UCSD-AML1 (cell line): Measurements from ENCODE around the gene COQ7.

ENCODE experiments used
- DNase-seq: peaks from one replicate; lab custom pipeline; 2025; ENCODE audit not compliant: unreplicated experiment; lab: John Stamatoyannopoulos, UW

The COQ7 gene

DNA sequence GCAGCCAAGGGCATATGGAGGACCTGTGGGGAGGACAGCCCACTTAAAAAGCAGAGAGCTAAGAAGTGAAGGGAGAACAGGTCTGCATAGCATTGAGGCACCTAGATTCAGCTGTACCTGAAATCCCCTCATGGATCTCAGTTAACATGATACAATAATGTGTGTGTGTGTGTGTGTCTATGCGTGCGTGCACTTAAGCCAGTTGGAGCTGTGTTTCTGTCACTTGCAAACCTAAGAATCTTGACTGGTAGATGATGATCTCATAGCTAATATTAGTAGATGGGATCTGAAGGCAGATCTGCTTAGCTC, 44.6 kb downstream of the COQ7 start:
- no peak for DNase-seq

DNA sequence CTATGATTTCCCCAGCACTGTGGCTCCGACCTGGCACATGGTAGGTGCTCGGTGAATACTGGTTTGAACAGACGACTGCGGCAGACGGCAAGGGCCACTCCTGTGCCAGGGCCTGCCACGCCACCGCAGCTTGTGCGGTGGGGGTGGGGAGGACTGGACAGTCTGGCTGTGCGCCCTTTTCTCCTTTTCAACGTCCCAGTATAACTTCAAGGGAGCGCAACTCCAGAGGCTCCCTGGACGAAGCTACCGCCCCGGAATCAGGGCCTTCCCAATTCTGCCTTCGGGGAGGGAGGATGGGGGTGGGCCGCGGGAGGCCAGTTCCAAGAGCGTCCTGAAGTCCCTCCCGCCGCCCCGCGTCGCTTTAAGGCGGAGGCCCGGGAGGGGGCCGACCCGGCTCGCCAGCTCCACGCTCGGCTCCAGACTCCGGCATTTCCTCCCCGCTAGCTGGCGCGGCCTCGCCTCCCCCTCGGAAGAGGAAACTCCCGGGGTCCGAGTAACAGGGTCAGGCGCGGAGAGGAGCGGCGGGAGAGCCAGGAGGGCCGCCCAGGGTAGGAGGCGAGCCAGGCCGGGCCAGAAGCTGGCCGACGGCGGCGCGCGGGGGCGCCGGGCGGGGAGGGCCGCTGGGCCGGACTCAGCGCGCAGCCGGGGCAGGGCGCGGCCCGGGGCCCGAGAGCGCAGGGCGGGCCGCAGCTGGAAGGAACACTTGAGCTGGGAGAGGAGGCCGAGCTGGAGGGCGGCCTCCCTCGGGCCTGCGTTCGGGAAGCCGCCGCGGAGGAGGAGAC, 46.4 kb downstream of the COQ7 start, which contains the start of gene ITPRIPL2:
ITPRIPL2 (plus strand) TSS at position 388 of the 782 bp plus-strand sequence. CDS start 498 bp downstream, outside the sequence.
- peak; percentile 85 for DNase-seq

DNA sequence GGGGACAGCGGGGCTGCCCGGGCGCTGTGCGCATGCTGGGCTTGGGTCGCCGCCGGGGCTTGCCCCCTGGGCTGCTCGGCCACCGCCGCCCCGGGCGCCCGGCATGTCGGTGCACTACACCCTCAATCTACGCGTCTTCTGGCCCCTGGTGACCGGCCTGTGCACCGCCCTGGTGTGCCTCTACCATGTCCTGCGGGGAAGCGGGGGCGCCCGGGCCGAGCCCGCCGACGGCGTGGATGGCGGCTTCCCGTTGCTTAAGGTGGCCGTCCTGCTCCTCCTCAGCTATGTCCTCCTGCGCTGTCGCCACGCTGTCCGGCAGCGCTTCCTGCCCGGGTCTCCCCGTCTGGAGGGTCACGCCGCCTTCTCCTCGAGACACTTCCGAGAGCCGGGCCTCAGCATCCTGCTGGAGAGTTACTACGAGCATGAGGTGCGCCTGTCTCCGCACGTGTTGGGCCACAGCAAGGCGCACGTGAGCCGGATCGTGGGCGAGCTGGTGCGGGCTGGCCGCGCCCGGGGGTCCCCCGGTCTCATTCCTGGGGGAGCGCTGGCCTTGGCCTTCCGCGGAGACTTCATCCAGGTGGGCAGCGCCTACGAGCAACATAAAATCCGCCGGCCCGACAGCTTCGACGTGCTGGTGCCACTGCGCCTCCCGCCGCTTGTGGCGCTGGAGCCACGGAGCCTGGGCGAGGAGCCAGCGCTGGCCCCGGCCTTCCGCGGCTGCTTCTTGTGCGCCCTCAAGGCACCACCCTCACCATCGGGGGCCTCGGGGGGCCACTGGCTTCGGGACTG, 47.1 kb downstream of the COQ7 start:
- DNase-seq: peak; percentile 74

DNA sequence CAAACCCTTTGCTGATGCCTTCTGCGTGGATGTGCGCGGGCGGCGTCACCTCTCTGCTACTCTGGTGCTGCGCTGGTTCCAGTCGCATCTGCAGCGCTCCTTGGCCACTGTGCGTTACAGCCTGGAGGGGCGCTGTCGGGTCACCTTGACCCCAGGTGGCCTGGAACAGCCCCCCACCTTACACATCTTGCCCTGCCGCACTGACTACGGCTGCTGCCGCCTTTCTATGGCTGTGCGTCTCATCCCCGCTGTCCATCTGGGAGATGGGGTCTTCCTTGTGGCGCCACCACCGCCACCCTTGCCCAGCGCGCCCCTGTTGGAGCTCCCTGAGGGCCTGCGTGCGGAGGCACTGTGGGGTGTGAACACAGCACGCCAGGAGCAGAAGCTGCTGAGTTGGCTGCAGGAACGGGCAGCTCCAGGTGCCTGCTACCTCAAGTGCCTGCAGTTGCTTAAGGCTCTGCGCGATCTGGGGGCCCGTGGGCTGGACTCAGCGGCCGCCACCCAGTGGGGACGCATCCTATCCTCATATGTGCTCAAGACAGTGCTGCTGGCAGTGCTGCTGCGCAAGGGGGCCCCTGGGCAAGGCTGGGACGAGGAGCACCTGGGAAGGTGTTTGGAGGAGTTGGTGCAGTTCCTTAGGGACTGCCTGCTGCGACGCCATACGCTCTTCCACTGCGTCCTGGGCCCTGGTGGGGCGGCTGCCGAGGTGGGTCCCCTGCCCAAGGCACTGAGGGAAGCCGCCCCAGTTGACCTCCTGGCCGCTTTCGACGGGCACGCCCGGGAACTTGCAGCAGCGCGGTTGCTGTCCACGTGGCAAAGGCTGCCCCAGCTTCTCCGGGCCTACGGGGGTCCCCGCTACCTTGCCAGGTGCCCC, 48.0 kb downstream of the COQ7 start:
- DNase-seq: no peak

DNA sequence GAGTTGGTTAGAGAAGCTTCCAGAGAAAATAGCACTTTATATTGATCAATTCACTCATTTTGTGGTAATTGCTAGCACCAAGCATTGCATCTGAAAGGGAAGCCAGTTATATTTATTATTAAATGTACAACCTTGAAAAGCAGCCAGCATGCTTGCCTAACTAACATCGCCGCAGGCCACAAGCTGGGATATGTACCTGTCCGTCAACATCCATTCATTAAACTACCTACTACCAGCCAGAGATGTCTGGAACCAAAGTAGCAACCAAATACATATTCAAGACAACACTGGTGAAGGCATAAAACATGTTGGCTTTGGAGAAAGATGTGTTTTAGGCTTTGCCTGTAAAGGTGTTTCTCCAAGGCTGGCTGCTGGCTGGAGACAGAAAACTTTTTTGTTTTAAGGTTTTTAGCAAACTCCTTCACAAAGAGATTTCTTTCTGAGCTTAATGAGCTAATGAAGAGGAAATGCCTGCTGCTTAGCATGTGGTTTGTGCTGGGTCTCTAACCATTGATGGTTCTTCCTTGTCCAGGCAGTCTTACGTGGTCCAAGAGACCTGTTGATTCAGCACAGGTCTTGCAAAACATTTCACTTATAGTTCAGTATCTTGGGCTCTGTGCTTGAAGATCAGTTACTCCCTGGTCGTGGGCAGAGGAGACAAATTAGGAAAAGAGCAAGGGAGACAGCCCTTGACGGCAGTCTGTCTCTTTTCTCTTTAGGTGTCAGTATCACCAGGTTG, 49.5 kb downstream of the COQ7 start:
- DNase-seq: no peak

DNA sequence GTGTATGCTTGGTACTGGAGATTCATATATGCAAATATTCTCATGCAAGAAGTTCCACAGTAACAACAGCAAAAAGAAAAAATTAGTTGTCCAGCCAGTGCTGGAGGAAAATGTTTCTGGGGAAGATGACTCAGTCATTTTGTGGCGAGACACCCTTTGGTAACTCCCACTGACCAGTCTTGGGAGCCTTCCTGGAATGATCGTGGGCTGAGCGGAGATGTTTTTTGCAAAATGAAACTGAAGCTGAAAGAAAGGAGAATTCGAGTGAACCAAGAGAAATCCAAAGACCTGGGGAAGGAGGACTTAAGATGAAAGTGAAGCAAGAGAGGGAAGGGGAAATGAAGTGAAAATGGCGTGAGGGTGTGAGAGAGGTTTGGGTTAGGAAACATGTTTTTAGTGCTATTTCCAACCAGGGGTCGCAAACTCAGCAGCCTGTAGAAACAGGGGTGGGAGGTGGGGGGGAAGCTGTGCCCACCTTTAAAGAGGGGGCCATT, 51.6 kb downstream of the COQ7 start:
- peak; percentile 43 for DNase-seq

DNA sequence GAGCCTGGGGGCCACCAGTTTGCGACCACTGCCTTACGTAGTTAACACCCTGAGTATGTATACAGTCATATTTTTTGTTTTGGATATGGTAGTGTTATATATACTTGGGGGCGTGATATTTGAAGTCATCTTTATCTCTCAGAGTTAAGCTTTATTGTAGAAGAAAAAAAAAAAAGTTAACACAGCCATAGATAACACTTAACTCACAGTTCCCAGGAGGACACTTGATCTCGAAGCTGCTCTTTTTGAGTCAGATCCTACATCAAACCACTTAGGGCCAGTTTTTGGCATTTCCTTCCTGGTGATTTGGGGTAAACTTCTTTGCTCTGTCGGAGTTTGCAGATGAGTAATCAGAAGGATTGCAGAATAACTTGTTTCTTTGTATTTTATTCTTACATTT, 52.1 kb downstream of the COQ7 start:
- no peak for DNase-seq

DNA sequence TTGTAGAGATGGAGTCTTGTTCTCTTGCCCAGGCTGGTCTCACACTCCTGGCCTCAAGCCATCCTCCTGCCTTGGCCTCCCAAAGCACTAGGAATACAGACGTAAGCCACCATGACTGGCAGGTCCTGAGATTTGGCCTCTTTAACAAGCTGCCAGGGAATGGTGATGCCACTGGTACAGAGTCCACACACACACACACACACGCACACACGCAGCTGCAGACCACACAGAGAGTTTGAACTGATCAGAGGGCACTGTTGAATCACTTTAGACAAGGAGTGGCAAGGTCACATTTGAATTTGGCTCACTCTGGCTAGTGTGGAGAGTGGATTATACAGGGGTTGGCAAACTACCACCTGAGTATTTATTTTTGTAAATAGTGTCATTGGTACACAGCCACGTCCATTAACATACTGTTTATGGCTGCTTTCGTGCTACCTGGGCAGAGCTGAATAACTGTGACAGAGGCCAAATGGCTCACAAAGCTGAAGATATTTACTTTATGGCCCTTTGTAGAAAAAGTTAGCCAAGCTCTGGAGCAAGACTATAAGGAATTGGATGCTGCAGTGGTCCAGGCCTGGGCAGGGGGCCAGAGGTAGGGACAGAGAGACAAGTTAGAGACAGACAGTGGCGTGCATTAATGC, 56.2 kb downstream of the COQ7 start:
- DNase-seq: no peak

DNA sequence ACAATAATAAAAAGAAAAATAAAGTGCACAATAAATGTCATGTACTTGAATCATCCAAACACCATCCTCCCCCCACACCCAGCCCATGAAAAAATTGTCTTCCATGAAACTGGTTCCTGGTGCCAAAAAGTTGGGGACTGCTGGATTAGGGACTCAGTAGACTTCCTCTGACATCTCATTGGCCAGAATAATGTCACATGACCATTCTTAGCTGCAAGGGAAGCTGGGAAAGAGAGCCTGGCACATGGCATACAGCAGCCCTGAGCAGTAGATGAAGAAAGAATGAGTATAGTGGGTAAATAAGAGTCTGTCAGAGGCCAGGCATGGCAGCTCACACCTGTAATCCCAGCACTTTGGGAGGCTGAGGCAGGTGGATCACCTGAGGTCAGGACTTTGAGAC, 58.9 kb downstream of the COQ7 start:
- no peak for DNase-seq

DNA sequence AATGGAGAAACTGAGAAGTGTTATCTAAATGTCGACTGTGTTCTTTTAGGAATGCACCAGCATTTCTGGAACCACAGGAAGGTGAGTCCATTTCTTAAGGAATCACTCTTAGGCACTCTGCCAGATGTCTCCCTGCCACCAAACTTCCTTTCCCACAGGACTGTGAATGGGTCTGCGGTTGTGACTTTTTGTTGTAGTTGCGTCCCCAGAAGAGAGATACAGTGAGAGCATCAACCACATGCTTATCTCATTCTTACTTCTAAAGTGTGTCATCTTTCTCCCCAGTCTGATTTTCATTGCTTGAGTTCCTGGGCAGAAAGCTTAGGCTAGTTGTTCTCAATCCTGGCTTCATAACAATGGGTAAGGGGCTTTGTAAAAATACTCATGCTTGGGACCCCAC, 59.8 kb downstream of the COQ7 start:
- DNase-seq: no peak

DNA sequence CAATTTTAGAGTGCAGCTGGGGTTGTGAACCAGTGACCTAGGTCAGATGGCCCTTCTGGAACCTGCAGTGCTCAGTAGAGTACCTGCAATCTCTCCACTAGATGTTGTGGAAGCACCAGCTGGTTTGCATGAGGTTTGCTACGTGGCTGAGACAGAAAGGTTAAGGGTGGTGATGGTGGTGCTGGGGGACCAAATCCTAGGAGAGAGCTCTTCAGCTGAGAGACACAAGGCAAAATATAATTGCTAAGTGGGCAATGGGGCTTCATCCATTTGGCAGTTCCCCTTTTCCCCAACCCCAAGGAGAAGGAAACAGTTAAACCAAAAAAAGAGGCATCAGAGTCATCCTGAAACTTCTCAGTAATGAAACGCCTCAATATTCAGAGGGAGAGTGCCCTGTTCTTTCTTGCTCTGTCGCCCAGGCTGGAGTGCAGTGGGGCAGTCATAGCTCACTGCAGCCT, 60.3 kb downstream of the COQ7 start:
- DNase-seq: no peak

DNA sequence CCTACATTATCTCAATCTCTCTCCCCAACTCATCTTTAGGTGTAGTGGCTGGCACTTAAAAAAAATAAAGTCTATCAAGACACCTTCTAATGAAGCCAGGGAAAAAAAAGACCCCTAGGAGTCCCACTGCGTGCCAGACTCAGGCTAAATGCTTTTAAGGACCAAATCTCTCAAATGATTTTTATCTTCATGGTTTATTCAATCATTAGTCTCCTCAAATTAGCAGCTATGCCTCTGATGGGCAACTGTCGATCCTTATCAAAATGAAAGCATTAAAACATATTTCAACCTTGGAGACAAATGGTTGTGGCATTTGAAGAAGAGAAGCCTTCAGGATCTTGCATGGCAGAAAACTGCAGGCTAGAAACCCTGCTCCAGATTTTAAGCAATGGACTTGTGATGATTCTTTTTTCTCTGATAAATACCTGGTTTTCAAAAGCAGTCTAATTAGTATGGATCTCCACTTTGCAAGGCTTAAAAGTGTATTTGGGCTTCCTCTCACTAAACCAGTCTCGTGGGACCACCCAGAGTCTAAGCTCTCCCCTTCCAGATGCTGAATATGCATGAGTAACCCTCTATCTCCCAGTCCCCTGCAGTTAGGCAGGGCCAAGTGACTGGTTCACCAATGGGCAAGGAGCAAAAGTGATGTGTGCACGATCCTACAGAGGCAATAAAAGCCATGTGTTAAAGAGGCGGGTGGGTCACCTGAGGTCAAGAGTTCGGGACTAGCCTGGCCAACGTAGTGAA, 61.2 kb downstream of the COQ7 start:
- no peak for DNase-seq
